Natural killer cell (primary cell): ENCODE results near the gene NKX1-1. TPM values are rescaled to one million over a fixed set of nuclear protein-coding genes. Genes with fewer than 3 reads are reported as not detected.
"Not testable (repeated sequence)": the region's sequence is repeated elsewhere in the genome, so short reads cannot be mapped to it uniquely, and the experiment has no call there.

Source experiments
- ATAC-seq, 3 donors: fragments of 150-1000 bp in 2 of 3; fragments of 200-7000 bp in 1 of 3; cut with Tn5 transposase; 1 replicate in 1 of 3; 2 replicates in 2 of 3; pipeline ENCODE4 v1.10.0; 2021; ENCODE audit warnings: mild to moderate bottlenecking in 2 of 3, moderate library complexity in 2 of 3
- DNase-seq, 2 donors: peaks; one replicate each; pipeline versions ENCODE4 v3.0.0 to v3.0.0-alpha.2; 2013 to 2021; ENCODE audit warnings: mixed read lengths in 1 of 2
- H3K27ac ChIP-seq: one replicate; pipeline ENCODE4 v1.5.1; 2013; ENCODE audit warnings: mild to moderate bottlenecking, low read length
- H3K27me3 ChIP-seq: one replicate; pipeline ENCODE4 v1.6.1; 2013; ENCODE audit warnings: low read length; ENCODE audit not compliant: control insufficient read depth, insufficient read depth
- H3K36me3 ChIP-seq: one replicate; pipeline ENCODE4 v1.6.1; 2013; ENCODE audit warnings: low read length; ENCODE audit not compliant: control insufficient read depth, insufficient read depth
- H3K4me1 ChIP-seq: one replicate; pipeline ENCODE4 v1.6.1; 2013; ENCODE audit warnings: low read length; ENCODE audit not compliant: control insufficient read depth, insufficient read depth
- H3K4me3 ChIP-seq: one replicate; pipeline ENCODE4 v1.5.1; 2013; ENCODE audit warnings: low read length
- H3K9me3 ChIP-seq: one replicate; pipeline ENCODE4 v1.6.1; 2013; ENCODE audit warnings: low read length; ENCODE audit not compliant: control insufficient read depth, insufficient read depth
- H3K27ac Mint-ChIP-seq, 2 donors: one replicate each; pipeline ENCODE4 v1.8.0; 2022; ENCODE audit warnings: mild to moderate bottlenecking in 2 of 2, mixed read lengths in 2 of 2, moderate library complexity in 1 of 2
- H3K27me3 Mint-ChIP-seq, 2 donors: one replicate each; pipeline ENCODE4 v1.8.0; 2022; ENCODE audit warnings: low read depth in 2 of 2, mixed read lengths in 2 of 2
- H3K36me3 Mint-ChIP-seq: one replicate; pipeline ENCODE4 v1.8.0; 2022; ENCODE audit warnings: mixed read lengths
- H3K4me1 Mint-ChIP-seq, 2 donors: one replicate each; pipeline ENCODE4 v1.8.0; 2022; ENCODE audit warnings: mixed read lengths in 2 of 2
- H3K4me3 Mint-ChIP-seq: one replicate; pipeline ENCODE4 v1.8.0; 2022; ENCODE audit warnings: mild to moderate bottlenecking, moderate library complexity, mixed read lengths
- H3K9me3 Mint-ChIP-seq, 2 donors: one replicate each; pipeline ENCODE4 v1.8.0; 2022; ENCODE audit warnings: mixed read lengths in 2 of 2
- WGBS: methylation state at CpG from one replicate; pipeline ENCODE4 v1.1.7; 2013; ENCODE audit warnings: missing lambda C conversion rate; ENCODE audit not compliant: insufficient coverage; 5-methylcytosine and 5-hydroxymethylcytosine counted together
- intact Hi-C: fragments of 100-400 bp; cut with micrococcal nuclease; formaldehyde crosslinking; loops from one replicate; pipeline ENCODE4 v1.14.2; 2022
- total RNA-seq, 4 donors: library from RNA; stranded (reverse); fragments of 120-200 nt in 1 of 4; gene quantifications; one replicate each; pipeline versions ENCODE4 v1.2.3 to v1.2.4, GENCODE V29; 2013 to 2022
- TF ChIP-seq, protein P1 (sequence below): fragments of 200-600 bp; IDR thresholded peaks from one replicate; pipeline ENCODE4 v1.8.0; 2022; ENCODE audit warnings: antibody characterized with exemption

The NKX1-1 gene
- total RNA-seq, 3 donors from 2014 or later (not counting 1 experiment from before 2014, with no cell fraction given), result not detected

DNA sequence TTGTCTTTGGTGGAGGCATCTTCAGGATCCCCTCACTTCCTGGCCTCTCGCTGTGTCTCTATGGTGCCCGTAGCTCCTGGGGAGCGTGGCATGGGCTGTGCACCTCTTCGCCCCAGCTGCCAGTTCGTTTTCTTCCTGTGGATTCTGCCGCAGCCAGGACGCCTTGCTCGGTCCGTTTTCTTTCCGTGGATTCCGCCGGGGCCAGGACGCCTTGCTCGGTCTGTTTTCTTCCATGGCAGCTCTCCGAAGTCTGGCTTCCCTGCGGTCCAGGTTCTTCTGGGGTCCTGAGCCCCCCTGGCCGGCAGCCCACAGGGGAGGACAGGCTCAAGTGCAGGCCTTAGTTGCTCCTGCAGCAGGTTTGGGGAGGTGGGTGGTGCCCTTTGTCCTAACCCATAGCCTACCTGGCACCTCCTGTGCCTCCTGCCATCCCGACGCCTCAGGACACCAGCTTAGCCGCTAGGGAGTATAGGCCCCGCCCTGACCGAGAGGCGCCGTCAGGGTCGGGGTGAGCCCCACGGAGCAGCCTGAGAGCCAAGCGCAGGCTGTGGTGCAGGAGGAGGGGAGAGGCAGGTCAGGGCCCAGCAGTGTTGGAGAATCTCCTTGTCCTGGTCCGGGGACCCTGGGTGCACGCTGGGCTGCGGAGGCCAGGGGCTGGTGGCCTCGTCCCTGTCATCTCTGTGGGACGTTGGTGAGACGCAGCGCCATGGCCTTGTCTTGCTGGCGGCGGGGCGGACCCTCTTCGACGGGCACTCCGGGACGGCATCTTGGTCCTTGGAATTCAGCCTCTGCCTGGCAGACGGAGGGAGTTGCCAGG is 32.1 kb downstream of the NKX1-1 start:
- no peak overlapping the region for H3K27ac ChIP-seq
- peaks cover 16% of the 10 kb centered on the region for H3K36me3 ChIP-seq
- Mint-ChIP-seq H3K4me1 (peaks cover 4% of the 10 kb centered on the region in 2 donors), H3K9me3 (no peaks in the 10 kb centered on the region), H3K27me3 (no peaks in the 10 kb centered on the region), H3K27ac (no peak overlapping the region), H3K36me3 (no peaks in the 10 kb centered on the region), H3K4me3 (no peak overlapping the region)
- H3K9me3 ChIP-seq, result no peaks in the 10 kb centered on the region
- no peak overlapping the region for H3K4me3 ChIP-seq
- DNase-seq (no peak), ATAC-seq (no peak)
- no peaks in the 10 kb centered on the region for H3K27me3 ChIP-seq
- intact Hi-C loops, result no loop called here
- 96% methylated on average over 42 of the region's 42 CpGs for WGBS
- TF ChIP-seq, protein P1, sequence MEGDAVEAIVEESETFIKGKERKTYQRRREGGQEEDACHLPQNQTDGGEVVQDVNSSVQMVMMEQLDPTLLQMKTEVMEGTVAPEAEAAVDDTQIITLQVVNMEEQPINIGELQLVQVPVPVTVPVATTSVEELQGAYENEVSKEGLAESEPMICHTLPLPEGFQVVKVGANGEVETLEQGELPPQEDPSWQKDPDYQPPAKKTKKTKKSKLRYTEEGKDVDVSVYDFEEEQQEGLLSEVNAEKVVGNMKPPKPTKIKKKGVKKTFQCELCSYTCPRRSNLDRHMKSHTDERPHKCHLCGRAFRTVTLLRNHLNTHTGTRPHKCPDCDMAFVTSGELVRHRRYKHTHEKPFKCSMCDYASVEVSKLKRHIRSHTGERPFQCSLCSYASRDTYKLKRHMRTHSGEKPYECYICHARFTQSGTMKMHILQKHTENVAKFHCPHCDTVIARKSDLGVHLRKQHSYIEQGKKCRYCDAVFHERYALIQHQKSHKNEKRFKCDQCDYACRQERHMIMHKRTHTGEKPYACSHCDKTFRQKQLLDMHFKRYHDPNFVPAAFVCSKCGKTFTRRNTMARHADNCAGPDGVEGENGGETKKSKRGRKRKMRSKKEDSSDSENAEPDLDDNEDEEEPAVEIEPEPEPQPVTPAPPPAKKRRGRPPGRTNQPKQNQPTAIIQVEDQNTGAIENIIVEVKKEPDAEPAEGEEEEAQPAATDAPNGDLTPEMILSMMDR, result no peak
- H3K4me1 ChIP-seq, result no peaks in the 10 kb centered on the region

DNA sequence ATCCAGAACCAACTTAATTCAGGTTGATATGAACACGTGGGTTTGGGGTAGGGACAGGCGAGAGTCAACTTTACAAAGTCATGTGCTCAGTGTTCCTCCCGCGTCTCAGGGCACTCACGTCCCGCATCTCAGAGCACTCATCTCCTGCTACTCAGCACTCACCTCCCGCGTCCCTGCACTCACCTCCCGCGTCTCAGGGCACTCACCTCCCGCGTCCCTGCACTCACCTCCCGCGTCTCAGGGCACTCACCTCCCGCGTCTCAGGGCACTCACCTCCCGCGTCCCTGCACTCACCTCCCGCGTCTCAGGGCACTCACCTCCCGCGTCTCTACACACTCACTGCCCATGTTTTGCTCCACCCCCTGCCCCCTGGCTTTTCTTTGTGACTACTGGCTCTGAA is 33.7 kb downstream of the NKX1-1 start:
- H3K4me1 Mint-ChIP-seq, H3K9me3 Mint-ChIP-seq, H3K4me1 ChIP-seq, DNase-seq, H3K27me3 Mint-ChIP-seq, H3K27ac ChIP-seq, intact Hi-C loops, H3K9me3 ChIP-seq, H3K27me3 ChIP-seq, H3K4me3 Mint-ChIP-seq, H3K4me3 ChIP-seq, H3K27ac Mint-ChIP-seq, ATAC-seq, H3K36me3 Mint-ChIP-seq: not testable (repeated sequence)
- 85% methylated on average over 16 of the region's 22 CpGs for WGBS
- peaks cover 16% of the 10 kb centered on the region for H3K36me3 ChIP-seq

DNA sequence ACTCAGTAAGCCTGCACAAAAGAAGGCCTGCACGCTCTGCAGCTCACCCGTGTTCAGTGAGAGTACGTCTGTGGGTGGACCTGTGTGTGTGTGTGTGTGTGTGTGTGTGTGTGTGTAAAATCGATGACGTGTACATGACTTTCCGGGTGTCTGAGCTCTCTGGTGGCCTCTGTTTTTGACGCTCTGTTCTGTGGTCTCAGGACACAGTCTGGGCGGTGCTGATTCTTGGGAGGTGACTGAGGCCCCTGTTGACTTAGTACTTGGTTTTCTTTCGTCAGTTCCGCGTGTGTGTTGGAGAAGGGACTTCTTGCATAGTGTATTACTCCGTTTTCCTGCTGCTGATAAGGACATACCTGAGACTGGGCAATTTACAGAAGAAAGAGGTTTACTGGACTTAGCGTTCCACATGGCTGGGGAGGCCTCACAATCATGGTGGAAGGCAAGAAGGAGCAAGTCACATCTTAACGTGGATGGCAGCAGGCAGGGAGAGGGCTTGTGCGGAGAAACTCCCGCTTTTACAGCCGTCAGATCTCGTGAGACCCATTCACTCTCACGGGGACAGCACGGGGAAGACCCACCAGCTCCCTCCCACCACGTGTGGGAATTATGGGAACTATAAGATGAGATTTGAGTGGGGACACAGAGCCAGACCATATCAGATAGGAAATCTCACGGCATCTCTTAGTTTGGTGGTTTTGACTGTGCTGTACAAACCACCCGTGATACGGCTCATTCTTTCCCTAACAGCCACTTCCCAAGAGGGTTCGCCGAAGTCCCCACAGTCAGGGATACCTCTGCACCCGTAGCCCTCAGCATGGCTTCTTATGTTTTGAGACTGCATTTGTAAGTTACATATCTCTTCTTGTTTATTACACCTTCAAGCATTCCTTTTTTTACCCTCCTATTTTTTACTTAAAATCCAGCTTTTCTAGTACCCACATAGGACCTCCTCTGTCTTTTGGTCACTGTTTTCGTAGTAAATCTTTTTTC is 34.8 kb downstream of the NKX1-1 start:
- H3K27me3 Mint-ChIP-seq, result no peaks in the 10 kb centered on the region
- TF ChIP-seq, protein P1, result no peak
- DNase-seq (no peak), ATAC-seq (no peak)
- H3K9me3 Mint-ChIP-seq, result no peaks in the 10 kb centered on the region
- H3K4me1 Mint-ChIP-seq, result peaks cover 4% of the 10 kb centered on the region in 2 donors
- H3K36me3 Mint-ChIP-seq, result no peaks in the 10 kb centered on the region
- no peak overlapping the region for H3K4me3 Mint-ChIP-seq
- Histone ChIP-seq H3K9me3 (no peaks in the 10 kb centered on the region), H3K4me3 (no peak overlapping the region), H3K27me3 (no peaks in the 10 kb centered on the region), H3K4me1 (no peaks in the 10 kb centered on the region), H3K27ac (no peak overlapping the region), H3K36me3 (peaks cover 16% of the 10 kb centered on the region)
- intact Hi-C loops, result no loop called here
- no peak overlapping the region for H3K27ac Mint-ChIP-seq
- 94% methylated on average over 27 of the region's 28 CpGs for WGBS
